HEK293T (cell line): ENCODE data around the gene CCDC185.
"Not testable (repeated sequence)": the region's sequence is repeated elsewhere in the genome, so short reads cannot be mapped to it uniquely, and the experiment has no call there.

Experiments used
- CTCF ChIA-PET: fragments of 350-600 bp; formaldehyde crosslinking; extraction: SDS; loops from one replicate; lab custom pipeline; 2021; ENCODE audit warnings: antibody characterized with exemption, inconsistent platforms; lab: Yijun Ruan, JAX
- POLR2A ChIA-PET: fragments of 350-600 bp; formaldehyde crosslinking; extraction: SDS; loops from one replicate; lab custom pipeline; 2020; ENCODE audit warnings: antibody characterized with exemption, inconsistent platforms; lab: Yijun Ruan, JAX
- DNase-seq: peaks from one replicate; pipeline ENCODE4 v3.0.0; 2012; ENCODE audit warnings: mixed read lengths; ENCODE audit errors: extremely low spot score
- ARNT ChIP-seq: fragments of 450-650 bp; IDR thresholded peaks from 2 replicates; pipeline ENCODE4 v1.6.1; 2017; ENCODE audit warnings: mild to moderate bottlenecking
- BHLHE40 ChIP-seq: fragments of 450-650 bp; IDR thresholded peaks from 2 replicates; pipeline ENCODE4 v1.6.1; 2016; ENCODE audit warnings: mild to moderate bottlenecking, moderate library complexity, borderline replicate concordance
- CTBP1 ChIP-seq: fragments of 450-650 bp; IDR thresholded peaks from 2 replicates; pipeline ENCODE4 v1.6.1; 2016; ENCODE audit warnings: borderline replicate concordance
- ELF4 ChIP-seq: fragments of 450-650 bp; IDR thresholded peaks from 2 replicates; pipeline ENCODE4 v1.6.1; 2017; ENCODE audit warnings: antibody characterized with exemption
- FOXA1 ChIP-seq: fragments of 450-650 bp; IDR thresholded peaks from 2 replicates; pipeline ENCODE4 v1.6.1; 2016; ENCODE audit warnings: mild to moderate bottlenecking
- FOXK2 ChIP-seq: fragments of 450-650 bp; IDR thresholded peaks from 2 replicates; pipeline ENCODE4 v1.6.1; 2016; ENCODE audit warnings: mild to moderate bottlenecking
- FOXM1 ChIP-seq: fragments of 450-650 bp; IDR thresholded peaks from 2 replicates; pipeline ENCODE4 v1.6.1; 2017; ENCODE audit warnings: mild to moderate bottlenecking, borderline replicate concordance
- HDGF ChIP-seq: fragments of 450-650 bp; IDR thresholded peaks from 2 replicates; pipeline ENCODE4 v1.6.1; 2017; ENCODE audit warnings: antibody characterized with exemption, borderline replicate concordance
- L3MBTL2 ChIP-seq: fragments of 450-650 bp; conservative IDR thresholded peaks from 2 replicates; pipeline ENCODE4 v1.6.1; 2016; ENCODE audit warnings: mild to moderate bottlenecking
- LEF1 ChIP-seq: fragments of 450-650 bp; IDR thresholded peaks from 2 replicates; pipeline ENCODE4 v1.6.1; 2017; ENCODE audit warnings: mild to moderate bottlenecking, borderline replicate concordance
- NFRKB ChIP-seq: fragments of 450-650 bp; IDR thresholded peaks from 2 replicates; pipeline ENCODE4 v1.6.1; 2016; ENCODE audit warnings: mild to moderate bottlenecking, moderate library complexity
- SP1 ChIP-seq: fragments of 450-650 bp; IDR thresholded peaks from 2 replicates; pipeline ENCODE4 v1.6.1; 2017
- SUZ12 ChIP-seq: fragments of 450-650 bp; IDR thresholded peaks from 2 replicates; pipeline ENCODE4 v1.6.1; 2016; ENCODE audit warnings: mild to moderate bottlenecking
- TARDBP ChIP-seq: fragments of 450-650 bp; IDR thresholded peaks from 2 replicates; pipeline ENCODE4 v1.6.1; 2016
- ZNF384 ChIP-seq: fragments of 450-650 bp; IDR thresholded peaks from 2 replicates; pipeline ENCODE4 v1.6.1; 2016
- TF ChIP-seq, protein P1 (sequence below): fragments of 450-650 bp; IDR thresholded peaks from 2 replicates; pipeline ENCODE4 v1.6.1; 2016

The CCDC185 gene

DNA sequence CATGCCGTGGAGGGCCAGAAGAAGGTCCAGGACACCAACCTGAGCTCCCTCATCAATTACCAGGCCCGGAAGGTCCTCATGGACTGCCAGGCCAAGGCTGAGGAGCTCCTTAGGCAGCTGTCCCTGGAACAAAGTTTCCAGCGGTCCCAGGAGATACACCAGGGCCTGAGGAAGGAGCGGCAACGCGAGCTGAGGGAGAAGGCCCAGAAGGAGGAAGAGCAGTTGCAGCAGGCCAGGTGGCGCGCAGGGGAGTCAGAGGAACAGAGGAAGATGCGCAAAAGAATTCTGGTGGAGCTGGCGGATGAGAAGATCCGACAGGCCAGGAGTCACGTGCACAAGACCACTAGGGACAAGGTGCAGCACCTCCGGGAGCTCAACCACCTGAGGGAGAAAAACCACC lies 1.5 kb downstream of the CCDC185 start:
- ChIA-PET POLR2A (no interaction called here), CTCF (no interaction called here)
- no peak for DNase-seq
- TF ChIP-seq FOXK2 (no peak), SP1 (no peak), L3MBTL2 (no peak)
- TF ChIP-seq, protein P1, sequence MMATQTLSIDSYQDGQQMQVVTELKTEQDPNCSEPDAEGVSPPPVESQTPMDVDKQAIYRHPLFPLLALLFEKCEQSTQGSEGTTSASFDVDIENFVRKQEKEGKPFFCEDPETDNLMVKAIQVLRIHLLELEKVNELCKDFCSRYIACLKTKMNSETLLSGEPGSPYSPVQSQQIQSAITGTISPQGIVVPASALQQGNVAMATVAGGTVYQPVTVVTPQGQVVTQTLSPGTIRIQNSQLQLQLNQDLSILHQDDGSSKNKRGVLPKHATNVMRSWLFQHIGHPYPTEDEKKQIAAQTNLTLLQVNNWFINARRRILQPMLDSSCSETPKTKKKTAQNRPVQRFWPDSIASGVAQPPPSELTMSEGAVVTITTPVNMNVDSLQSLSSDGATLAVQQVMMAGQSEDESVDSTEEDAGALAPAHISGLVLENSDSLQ, result no peak

GRCh38 chr1:223399393-223399792 lies 6.2 kb downstream of the CCDC185 start:
- CTCF ChIA-PET, DNase-seq, POLR2A ChIA-PET: not testable (repeated sequence)

DNA sequence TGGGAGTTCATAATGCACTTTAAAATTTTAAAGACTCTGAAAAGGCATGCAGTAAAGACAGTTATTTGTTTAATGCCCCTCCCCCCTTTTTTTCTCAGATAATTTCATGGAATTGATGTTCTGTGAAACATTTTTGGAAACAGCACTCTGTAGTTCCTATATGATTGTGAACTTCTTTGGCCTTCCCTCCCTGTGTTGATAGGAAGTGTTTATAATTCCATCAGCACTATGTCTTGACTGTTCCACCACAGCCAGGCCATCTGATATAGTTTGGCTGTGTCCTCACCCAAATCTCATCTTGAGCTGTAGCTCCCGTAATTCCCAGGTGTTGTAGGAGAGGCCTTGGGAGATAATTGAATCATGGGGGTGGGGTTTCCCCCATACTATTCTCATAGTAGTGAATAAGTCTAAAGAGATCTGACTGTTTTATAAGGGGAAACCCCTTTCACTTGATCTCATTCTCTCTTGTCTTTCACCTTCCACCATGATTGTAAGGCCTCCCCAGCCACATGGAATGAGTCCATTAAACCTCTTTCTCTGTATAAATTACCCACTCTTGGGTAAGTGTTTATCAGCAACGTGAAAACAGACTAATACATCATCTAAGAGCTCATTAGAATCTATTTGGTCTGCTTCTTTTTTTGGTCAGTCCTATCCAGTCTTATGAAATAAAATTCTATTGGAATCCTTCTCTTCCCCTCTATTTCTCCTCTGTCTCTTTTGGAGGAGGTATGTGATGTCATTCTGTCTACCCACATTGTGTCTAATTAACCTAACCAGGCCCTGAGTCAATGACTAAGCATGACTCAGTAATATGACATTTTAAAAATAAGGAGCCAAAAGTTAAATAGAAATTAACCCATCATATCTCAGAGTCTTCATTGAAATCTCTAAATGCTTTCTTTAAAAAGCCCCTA lies 8.9 kb downstream of the CCDC185 start:
- no peak for TF ChIP-seq TARDBP
- TF ChIP-seq CTBP1, result no peak
- TF ChIP-seq ELF4, result no peak
- TF ChIP-seq ARNT, result no peak
- no peak for TF ChIP-seq SUZ12
- no peak for TF ChIP-seq L3MBTL2
- TF ChIP-seq LEF1, result no peak
- TF ChIP-seq, protein P1, result no peak
- no peak for TF ChIP-seq FOXK2
- TF ChIP-seq HDGF, result no peak
- TF ChIP-seq FOXM1, result no peak
- no peak for TF ChIP-seq ZNF384
- no peak for TF ChIP-seq BHLHE40
- TF ChIP-seq NFRKB, result no peak
- no peak for DNase-seq
- ChIA-PET POLR2A (no interaction called here), CTCF (no interaction called here)

- CTCF ChIA-PET, result no interaction called here
- DNase-seq, result no peak
- TF ChIP-seq FOXK2 (no peak), HDGF (no peak), ZNF384 (no peak), FOXA1 (no peak)
- POLR2A ChIA-PET, result no interaction called here
Measured at GRCh38 chr1:223402790-223403142, 9.6 kb downstream of the CCDC185 start.

DNA sequence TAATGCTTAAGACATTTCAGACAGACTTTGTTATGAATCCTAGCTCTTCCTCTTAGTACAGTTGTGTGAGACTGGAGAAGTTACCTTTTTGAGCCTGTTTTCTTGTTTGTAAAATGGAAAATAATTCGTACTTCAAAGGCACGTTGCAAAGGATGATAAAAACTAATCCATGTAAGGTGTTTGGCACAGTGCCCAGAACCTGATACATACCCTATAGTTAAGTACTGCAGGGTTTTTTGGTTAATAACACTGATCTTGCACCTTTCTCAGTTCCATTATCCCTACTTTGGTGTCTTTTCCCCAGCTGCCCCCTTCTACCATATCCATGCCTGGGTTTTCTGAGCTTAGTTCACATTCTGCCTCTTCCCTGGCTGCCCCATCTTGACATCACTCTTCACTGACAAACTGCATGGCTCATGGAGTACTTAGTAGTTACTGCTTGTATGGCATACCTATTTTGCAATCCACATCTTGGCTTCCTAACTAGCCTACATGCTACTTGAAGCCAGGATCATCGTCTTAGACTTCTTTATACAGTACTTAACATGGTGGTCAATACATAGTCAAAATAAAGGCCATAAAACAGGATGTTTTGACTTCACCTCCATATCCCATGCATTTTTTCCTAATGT lies 10.1 kb downstream of the CCDC185 start:
- POLR2A ChIA-PET, result no interaction called here
- DNase-seq, result no peak
- TF ChIP-seq ARNT, result no peak
- no peak for TF ChIP-seq BHLHE40
- CTCF ChIA-PET, result no interaction called here

DNA sequence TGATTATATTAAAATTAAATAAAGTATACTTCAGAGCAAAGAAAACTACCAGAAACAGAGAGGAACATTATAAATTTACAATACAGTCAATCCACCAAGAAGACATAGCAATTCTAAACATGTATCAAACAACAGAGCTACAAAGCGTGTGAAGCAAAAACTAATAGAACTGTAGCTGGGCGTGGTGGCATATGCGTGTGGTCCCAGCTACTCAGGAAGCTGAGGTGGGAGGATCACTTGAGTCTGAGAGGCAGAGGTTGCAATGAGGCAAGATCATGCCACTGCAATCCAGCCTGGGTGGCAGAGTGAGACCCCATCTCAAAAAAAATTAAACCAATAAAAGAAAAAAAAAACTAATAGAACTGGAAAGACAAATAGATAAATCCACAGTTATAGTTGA lies 12.3 kb downstream of the CCDC185 start:
- DNase-seq, result no peak
- CTCF ChIA-PET, result no interaction called here
- POLR2A ChIA-PET, result no interaction called here
- TF ChIP-seq NFRKB, result no peak
- no peak for TF ChIP-seq SUZ12
- no peak for TF ChIP-seq CTBP1
- TF ChIP-seq, protein P1, result no peak
- no peak for TF ChIP-seq LEF1
- TF ChIP-seq BHLHE40, result no peak
- TF ChIP-seq L3MBTL2, result no peak
- no peak for TF ChIP-seq FOXM1
- TF ChIP-seq ZNF384, result no peak
- TF ChIP-seq ELF4, result no peak
- no peak for TF ChIP-seq SP1
- no peak for TF ChIP-seq ARNT
- TF ChIP-seq FOXK2, result no peak
- TF ChIP-seq FOXA1, result no peak
- no peak for TF ChIP-seq HDGF
- TF ChIP-seq TARDBP, result no peak

GRCh38 chr1:223410036-223410435 lies 16.8 kb downstream of the CCDC185 start:
- no peak for TF ChIP-seq FOXM1
- no peak for TF ChIP-seq LEF1
- no peak for TF ChIP-seq SP1
- no peak for TF ChIP-seq ZNF384
- no peak for TF ChIP-seq NFRKB
- TF ChIP-seq TARDBP, result no peak
- ChIA-PET POLR2A (no interaction called here), CTCF (no interaction called here)
- DNase-seq, result no peak
